HG02885 (cell line): Measurements from ENCODE around the gene TMEM229B.

Experiments used
- ATAC-seq: cut with Tn5 transposase; IDR thresholded peaks from one replicate; pipeline ENCODE4 v1.9.1; 2021; ENCODE audit warnings: mild to moderate bottlenecking; ENCODE audit not compliant: unreplicated experiment, poor library complexity

The TMEM229B gene

DNA sequence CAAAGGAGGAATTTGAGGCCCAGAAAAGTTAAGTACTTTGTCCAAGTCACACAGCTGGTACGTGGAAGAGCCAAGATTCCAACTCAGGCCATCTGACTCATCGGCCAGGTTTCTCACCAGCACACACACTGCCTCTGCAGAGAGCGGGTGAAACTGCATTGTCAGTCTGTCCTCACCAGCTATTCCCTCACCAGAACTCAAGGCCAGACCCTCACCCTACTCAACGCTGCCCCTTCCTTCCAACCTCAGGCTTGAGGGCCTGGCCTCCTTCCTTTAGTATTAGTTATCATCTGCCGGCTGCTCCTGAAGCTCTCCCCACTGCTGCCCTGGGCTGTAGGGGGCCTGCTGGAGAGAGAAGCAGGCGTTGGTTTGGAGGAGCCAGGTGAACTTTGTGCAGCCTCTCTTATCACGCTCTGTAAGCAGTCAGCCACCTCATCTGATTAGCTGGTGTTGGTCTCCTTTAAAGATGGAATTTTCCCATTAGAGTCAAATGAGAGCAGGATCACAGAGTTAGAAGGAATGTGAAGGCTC, 60.0 kb downstream of the TMEM229B start:
- no peak for ATAC-seq

DNA sequence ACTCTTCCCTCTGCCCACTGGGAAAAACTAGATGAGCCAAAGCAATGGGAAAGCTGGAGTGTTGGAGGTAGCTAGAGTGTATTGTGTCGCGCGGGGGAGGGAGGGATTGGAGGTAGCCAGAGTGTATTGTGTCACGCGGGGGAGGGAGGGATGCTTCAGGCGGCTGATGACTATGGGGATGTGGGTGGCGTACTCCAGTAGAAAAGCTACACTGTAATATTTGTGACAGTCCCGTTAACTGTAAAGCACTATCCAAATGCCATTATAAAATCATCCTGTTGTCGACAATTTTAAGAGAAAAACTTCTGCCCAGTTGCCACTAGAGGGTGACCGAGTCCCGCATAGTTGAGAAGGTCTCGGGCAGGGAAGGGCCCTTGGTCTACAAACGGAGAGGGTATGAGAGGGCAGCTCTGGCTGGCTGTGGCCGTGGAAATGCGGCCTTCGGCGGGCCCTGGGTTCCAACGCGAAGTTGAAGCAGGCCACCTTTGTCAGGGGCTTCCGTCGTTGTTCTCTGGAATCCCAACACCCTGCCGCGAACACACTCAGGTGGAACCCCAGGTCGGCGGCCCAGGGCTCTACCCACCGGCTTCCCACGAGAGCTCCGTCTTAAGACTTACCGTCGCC, 61.4 kb downstream of the TMEM229B start:
- no peak for ATAC-seq

DNA sequence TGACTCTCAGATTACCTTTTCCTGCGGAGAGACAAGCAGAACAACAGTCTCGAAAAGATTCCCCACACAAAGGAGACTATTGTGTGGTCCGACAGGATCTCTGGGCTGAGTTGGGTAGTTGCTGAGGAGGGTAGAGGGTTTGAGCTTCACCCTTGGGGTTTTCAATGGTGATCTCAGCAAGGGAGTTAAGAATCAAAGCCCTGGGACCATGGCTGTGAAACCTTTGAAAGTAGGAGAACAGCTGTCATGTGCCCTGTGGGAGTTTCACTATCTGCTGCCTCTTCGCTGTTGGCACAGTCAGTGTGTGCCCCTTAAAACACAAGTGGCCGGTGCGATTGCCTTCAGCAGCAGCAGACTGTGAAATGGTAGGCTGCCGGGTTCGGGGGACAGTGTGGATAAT, 62.4 kb downstream of the TMEM229B start:
- no peak for ATAC-seq

DNA sequence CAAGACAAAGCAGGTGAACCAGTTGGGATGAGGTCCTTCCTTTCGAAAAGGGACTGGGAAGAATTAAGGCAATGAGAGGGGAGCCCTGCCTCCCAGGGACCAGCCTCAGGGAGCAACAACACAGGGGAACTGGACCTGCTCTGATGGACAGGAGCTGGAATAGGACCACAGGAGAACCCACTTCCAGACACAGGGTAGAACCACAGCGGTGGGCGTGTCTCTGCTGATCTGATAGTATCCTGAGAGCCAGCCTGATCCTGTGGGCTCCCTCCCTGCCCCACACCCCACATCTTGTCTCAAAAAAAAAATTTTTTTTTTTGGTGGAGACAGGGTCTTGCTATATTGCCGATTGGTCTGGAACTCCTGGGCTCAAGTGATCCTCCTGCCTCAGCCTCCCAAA, 62.9 kb downstream of the TMEM229B start:
- ATAC-seq, result no peak

DNA sequence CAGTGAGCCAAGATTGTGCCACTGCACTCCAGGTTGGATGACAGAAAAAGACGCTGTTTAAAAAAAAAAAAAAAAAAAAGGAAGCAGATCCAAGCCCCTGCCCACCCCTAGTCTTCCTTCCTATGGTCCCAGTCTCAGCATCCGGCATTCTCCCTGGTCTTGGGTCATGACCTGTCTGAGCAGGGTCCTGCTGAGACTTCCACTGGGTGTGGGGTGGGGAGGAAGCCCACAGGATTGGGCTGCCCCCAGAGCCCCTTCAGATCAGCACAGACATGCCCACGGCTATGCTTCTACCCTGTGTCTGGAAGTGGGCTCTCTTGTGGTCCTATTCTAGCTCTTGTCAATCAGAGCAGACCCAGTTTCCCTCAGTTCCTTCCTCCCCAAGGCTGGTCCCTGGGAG, 64.0 kb downstream of the TMEM229B start:
- ATAC-seq, result no peak

DNA sequence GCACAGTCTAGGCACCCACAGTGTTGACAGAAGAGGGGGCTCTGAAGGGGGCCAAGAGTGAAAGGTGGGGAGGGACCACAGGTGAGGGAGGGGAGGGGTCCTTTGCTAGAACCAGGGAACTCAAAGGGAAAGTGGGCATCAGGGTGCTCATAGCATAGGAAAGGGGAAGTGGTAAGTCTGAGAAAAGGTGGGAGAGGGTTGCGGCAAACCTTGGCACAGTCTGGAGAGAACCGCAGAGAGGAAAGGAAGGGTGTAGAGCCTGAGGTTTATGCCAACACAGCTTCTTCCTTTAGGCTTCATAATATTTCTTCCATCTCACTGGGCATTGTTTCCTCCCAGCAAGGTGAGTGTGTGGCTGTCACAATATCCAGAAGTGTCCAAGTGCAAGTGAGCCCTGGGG, 65.1 kb downstream of the TMEM229B start:
- no peak for ATAC-seq

DNA sequence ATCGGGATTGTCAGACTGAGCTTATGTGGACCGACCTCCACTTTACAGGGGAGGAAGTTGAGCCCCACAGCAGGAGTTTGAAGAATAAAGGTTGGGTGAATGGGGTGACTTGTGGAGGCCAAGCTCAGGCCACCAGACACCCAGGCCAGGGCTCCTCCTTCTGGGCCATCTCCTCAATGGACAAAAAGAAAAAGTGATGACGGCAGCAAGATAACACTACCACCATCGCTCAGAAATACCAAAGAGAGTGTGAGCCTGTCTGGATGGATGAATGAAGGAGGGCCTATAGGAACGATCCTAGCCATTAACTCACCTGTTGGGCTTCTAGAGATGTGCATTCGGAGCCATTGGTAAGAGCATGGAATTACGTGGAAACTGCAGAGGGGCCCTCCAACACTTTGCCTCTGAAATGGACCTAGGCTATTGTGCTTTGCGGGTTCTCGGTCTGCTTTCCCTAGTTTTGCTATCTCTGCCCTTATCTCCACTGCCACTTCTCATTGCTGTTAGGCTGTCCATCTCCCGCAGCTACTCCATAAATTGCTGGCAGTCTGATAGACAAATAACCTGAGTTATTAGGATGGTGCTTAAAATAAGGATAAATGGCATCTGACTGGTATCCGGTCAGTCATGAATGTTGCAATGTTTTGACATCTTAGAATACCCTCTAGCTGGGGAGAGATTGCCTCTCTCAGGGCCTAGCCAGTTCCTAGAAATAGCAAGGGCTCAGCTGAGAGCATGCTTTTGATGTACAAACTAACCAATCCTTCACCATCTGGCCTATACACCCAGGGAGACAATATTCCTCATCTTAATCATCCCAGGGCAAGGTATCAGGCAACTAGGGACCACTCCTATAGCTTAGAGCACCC, 66.9 kb downstream of the TMEM229B start:
- no peak for ATAC-seq
